Measurements from ENCODE around the gene NEK1.

DNA sequence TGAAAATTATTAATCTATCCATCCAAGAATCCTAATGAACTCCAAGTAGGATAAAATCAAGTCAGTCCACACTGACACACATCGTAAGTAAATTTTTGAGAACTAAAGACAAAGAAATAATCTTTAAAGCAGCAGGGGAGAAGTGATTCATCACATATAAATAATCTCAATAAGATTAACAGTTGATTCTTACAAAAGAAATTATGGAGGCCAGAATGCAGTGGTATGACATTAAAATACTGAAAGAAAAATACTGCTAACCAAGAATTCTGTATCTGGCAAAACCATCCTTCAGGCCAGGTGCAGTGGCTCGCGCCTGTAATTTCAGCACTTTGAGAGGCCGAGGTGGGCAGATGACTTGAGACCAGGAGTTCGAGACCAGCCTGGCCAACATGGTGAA lies 245.6 kb downstream of the NEK1 start:
- TF ChIP-seq, protein P1, sequence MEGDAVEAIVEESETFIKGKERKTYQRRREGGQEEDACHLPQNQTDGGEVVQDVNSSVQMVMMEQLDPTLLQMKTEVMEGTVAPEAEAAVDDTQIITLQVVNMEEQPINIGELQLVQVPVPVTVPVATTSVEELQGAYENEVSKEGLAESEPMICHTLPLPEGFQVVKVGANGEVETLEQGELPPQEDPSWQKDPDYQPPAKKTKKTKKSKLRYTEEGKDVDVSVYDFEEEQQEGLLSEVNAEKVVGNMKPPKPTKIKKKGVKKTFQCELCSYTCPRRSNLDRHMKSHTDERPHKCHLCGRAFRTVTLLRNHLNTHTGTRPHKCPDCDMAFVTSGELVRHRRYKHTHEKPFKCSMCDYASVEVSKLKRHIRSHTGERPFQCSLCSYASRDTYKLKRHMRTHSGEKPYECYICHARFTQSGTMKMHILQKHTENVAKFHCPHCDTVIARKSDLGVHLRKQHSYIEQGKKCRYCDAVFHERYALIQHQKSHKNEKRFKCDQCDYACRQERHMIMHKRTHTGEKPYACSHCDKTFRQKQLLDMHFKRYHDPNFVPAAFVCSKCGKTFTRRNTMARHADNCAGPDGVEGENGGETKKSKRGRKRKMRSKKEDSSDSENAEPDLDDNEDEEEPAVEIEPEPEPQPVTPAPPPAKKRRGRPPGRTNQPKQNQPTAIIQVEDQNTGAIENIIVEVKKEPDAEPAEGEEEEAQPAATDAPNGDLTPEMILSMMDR (IDR thresholded peaks at IDR 0.05): no peak
- TF ChIP-seq POLR2A (IDR thresholded peaks at IDR 0.05): no peak
